T-helper 2 cell (primary cell): ENCODE data around the gene GABRR2.
"Not testable (repeated sequence)": the region's sequence is repeated elsewhere in the genome, so short reads cannot be mapped to it uniquely, and the experiment has no call there.

Source experiments
- DNase-seq, 5 experiments: peaks; one replicate each; pipeline versions ENCODE4 v3.0.0 to v3.0.0-alpha.2; 2012 to 2022

The GABRR2 gene

DNA sequence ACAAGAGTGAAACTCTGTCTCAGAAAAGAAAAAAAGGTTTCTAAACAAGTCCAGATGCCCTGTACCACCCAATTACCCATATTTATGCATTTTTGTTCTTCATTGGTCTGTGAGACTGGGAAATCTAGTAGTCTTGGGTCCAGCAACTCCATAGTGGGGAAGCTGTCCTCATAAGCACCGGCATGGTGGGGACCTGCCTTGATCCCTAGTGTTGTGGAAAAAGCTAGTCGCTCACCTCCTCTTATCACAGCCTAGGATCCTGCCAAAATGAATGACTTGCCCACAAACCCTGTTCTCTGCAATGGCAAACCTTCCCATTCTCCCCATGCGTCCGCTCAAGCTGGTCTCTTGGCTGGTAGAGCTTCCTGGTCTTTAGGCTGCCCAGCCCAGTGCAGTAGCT, 59.7 kb downstream of the GABRR2 start:
- DNase-seq, result no peak

DNA sequence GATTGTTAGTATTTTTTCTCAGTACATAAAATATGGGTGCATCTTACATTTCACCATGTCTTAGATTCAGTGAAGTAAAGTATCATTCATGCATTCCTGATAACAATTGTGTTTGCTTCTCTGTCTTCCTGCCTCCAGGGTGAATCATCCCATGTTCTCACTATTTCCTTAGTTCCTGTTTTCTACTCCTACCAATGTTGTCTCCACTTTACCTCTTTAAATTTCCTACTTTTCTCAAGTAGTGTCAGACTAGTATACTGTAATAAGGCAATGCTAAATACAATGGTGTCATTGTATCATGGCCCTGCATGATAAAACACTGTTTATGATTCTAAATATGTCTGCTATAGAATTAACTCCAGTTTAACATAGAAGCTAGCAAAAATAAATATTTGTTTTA, 60.5 kb downstream of the GABRR2 start:
- no peak for DNase-seq

DNA sequence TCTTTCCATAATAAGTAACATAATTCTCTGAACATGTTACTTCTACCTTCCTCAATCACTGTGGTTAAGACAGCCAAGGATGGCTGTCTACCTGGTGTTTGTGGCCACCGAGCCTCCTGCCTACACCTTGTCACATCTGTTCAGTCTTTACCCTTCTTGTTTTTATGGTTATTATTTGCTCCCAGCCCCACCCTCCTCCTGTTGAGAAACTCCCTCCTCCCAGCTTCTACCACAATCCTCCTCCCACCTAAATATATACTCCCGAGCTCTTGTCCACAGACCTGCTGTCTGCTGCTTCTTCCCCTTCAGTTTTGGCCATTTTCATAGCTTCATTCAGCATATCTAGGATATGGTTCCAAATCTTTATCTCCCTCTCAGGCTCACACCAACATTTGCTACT, 62.2 kb downstream of the GABRR2 start:
- DNase-seq, result no peak

DNA sequence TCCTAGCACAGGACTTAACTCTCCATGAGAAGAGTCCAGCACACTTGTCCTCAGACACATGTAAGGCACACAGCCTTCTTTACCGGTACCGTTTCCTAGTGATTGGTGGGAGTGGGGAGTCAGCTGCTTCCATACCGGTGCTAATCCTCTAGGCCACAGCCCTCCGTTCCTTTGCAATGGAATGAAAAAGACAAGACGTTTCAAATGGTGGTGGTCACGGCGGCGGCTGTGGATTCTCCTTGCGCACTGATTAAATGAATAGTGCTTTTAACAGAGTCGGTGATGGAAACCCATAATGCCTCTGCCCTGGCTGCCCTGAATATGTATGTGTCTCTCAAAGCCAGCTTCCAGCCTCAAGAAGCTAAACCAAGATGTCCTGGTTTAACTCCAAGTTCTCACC, 63.1 kb downstream of the GABRR2 start:
- no peak for DNase-seq

DNA sequence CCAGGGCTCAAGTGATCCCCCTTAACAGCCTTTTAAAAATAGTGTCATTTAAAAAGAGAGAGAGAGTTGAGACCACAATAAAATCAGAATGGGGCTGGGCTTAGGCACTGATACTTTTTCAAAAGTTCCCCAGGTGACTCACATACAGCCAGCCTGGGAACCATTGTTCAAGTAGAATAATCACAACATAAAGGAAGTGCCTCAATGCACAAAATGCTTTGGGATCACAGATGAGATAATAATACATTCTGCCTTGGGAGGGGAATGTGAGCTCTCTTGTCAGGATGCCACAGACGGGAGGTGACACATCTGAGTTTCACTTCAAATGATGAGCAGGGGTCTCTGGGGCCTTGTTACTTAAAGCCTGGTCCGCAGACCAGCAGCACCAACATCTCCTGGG, 63.9 kb downstream of the GABRR2 start:
- DNase-seq, result no peak

DNA sequence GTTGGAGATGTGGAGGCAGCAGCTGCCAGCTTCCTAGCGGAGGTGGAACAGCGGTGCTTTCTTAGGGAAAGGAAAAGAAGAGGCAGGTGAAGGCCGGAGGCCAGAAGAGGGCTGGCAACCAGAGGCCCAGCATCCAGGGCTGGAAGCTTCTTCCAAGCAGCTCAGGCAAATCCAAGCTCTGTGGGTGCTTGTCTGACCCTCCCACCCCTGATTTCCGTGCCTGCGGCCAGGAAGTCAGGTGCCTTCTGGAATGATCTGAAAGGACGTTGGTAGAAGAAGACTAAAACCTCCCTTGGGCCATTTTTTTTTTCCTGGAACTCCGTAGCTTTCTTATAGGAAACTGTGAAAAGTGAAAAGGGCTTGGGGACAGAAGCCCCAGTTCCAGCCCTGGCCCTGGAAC, 64.9 kb downstream of the GABRR2 start:
- DNase-seq, result no peak

DNA sequence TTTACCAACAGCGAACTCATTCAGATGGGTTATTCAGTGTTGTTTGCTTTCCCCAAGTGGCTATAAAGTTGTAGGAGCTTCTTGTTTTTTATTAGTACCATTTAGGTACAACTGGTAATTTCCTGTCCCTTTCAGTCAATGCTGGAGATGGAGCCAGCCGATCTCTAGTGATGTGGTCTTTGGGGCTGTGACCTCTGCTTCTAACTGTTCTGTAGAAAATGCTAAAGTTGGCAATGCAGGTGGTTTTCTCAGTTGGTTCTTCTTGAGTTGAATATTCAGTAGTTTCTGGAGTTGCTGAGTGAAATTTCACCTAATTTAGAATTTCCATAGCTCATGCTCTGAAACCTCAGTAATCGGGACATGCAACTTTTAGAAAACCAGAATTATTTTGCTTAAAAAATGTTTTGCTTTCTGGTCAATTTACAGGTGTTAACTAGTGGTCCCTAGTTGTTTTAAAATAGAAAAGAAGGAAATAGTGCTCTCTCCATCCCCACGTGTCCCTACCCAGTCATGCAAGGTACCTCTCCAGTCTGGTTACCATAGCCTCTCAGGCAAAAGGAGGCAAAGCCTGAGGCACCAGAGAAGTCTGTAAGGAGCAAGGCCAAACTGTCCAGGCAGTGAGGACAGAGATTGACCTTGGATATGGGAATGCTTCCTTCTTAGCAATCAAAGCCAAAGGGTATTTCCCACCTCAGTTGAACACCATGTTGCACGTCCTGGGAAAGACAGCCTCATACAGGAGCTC, 70.7 kb downstream of the GABRR2 start:
- peak in 1 of 5 experiments; percentile 25 for DNase-seq

DNA sequence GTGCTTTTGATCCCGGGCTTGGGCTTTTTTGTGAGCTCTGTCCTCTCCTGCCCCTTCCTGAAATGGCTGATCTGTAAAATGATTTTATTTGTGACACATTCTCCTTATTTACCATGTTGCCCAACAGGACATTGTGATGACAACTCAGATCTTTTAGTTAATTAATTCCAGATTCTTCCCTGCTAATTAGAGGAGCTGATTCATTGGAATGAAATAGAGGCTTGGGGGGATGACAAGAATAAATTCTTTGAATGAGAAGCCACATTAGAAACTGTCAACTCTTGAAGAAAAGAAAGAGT, 71.8 kb downstream of the GABRR2 start:
- DNase-seq, result no peak

DNA sequence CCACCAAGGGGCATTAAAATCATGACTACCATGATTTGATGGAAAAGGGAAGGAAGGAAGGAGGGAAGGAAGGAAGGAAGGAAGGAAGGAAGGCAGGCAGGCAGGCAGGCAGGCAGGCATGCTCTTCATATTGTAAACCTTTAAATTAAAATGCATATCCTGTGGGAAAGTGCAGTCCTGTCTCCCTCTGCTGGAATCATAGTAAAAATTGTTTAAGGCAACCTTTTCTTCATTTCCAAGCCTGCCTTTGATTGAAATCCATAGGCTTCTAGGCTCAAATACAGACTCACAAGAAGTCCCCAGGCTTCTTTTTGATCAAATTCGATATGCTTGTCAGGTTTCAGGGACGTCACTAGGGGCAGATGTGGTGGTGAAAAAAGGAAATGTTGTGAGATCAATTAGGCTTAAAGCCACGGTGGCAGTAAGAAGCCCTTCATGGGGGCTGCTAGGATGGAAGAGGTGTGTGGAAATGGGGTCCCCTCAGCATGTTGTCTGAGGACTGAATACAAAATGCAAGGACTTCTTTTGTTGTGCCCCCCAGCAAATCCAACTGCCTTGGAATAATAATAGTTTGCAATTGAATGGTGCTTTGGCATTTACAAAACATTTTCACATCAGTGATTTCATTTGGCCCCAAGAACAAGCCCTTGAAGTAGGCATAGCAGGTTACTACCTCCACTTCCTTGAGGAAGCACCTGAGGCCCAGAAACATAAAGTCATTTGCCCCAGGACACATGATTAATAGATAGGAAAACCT, 72.3 kb downstream of the GABRR2 start:
- peak in 1 of 5 experiments; percentile 37 for DNase-seq

DNA sequence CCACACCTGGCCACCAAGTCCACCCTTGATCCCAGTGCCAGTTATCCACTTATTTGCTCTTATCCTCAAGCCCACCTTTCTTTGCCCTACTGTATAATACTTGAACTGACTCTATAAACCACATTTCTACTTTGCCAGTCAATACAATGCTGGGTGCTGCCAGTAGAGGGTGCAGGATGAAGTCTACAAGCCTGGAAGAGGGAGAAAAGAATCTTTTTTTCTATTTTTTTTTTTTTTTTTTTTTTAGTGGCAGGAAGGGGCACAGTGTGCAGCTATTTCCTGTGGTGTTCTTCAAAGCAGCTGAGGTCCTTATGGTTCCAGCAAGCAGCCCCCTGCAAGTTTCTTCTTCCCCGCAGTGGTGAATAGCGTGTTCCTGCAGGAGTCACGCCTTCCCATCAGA, 75.8 kb downstream of the GABRR2 start:
- DNase-seq, result peak in 2 of 5 experiments; percentile 31 to 55

DNA sequence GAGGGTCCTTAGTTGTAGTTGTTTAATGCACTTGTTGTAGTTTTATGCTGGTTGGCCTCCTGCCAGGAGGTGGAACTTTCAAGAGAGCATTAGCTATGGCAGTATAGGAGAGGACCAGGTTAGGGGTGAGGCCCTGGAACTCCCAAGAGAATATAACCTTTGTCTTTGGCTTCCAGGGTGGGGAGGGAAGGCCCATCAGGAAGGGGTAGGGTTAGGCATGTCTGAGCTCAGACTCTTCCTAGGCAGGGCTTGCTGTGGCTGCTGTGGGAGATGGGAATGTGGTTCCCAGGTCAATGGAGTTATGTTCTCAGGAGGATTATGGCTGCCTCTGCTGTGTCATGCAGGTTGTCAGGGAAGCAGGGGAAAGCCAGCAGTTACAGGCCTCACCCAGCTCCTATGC, 77.9 kb downstream of the GABRR2 start:
- no peak for DNase-seq

DNA sequence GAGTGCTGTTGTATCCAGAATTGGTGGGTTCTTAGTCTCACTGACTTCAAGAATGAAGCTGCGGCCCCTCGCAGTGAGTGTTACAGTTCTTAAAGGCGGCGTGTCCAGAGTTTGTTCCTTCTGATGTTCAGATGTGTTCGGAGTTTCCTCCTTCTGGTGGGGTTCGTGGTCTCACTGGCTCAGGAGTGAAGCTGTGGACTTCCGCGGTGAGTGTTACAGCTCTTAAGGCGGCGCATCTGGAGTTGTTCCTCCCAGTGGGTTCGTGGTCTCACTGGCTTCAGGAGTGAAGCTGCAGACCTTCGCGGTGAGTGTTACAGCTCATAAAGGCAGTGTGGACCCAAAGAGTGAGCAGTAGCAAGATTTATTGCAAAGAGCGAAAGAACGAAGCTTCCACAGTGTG, 81.5 kb downstream of the GABRR2 start:
- DNase-seq, result not testable (repeated sequence)

DNA sequence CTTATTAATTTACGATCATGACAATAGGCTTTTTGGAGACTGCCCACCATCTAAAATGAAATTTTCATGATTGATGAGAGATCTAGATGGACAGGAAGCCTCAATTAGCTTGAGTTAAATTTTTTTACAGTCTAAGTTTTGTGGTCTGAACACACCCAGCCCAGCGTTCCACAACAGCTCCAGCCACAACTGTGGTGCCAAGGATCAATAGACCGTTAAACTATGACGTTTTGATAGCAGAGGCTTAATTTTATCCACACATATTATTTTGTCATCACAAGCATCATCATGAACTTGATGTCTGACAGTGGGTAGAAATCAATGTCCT, 92.4 kb downstream of the GABRR2 start:
- no peak for DNase-seq

DNA sequence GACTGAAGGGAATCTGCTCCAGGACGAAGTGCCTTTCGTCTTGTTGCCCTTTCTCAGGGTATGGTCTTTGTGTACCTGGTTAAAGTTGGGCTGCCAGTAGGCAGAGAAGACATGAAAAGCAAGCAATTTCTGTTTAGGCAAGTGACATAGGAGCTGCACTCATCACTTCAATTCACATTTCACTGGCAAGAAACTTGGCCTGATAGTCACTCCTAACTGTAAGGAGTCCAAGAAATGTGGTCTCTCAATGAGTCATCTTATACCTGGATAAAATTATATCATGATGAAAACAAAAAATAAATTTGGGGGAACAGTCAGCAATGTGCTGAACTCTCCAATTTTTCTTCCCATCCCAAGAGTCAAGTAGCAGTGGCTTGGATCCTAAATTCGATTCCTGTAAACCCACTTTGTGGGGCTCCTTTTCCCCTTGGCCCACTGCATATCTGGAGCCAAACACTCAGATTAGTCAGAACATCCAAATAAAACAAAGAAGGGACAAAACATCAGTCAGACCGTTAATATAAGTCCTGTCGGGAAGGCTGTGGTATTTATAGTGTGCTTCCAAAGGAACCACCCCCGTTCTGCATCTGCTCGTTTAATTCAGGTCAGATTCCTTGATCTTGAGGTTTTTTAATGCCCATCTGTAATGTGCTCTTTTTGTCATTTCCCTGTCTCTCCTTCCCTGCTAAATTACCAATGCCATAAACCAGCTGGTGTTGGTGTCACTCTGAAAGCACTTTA, 93.0 kb downstream of the GABRR2 start:
- DNase-seq, result no peak

DNA sequence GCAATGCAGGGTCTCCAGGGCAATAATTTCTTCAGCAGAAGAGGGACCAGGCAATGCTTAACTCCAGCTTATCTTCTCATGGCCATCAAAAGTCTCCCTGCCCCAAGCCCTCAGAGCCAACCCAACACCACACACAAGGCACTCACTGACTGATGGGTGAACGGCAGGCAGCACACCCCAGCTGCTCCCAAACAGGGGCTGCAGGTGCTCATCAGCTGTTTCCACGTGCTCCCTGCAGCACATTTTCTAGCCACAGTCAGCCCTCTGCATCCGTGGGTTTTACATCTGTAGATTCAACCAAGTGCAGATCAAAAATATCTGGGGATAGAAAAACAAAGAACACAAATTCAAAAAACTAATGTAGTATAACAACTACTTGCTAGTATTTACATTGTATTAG, 94.0 kb downstream of the GABRR2 start:
- DNase-seq, result no peak

DNA sequence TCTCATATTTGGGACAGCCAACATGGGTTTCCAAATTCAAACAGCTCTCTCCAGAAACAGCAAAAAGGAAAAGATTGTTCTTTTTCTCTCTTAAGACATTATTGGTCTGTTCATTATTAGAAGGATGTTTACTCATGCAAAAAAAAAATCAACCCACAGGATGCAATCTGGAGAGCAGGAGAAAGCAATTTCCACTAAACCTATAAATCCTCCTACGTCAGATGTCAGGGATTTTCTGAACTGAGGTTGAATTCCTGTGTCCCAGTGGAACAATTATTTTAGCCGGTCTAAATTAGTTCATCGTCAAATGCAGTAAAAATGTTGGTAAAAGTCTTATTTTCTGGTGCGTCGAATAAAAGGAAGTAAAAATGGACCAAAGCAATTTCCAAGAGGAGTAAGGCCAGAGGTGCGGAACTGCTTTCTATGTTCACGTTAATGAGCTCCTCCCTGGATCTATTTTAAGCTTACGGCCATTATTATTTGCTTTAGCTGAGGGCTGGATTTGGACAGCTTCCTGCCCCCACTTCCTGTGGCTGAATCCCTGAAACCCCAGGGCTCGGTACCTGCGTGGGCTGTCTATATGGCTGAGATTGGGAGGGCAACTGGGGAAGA, 97.7 kb downstream of the GABRR2 start, which contains the start of gene GABRR1:
GABRR1 (minus strand) TSS at position 60 of the 612 bp plus-strand sequence; CDS start at position 24, 36 bp downstream.
- DNase-seq, result no peak

DNA sequence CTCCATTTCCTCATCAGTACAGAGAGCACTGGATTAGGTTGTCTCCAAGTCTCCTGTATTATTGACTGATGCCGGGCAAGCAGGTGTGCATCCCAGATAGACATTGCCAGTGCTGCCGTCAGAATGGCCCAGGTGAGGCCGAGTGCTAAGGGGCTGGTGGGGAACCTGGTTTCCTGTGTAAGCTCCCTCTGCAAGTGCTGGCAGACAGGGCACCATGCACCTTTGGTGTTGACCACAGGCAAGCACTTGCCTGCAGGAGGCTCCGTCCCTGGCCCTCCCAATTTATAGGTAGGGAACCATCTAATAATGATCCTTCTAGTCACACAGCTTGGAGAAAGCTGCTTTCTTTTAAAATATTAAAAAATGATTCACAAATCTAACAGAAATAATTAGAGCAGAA, 98.7 kb downstream of the GABRR2 start:
- DNase-seq, result no peak

DNA sequence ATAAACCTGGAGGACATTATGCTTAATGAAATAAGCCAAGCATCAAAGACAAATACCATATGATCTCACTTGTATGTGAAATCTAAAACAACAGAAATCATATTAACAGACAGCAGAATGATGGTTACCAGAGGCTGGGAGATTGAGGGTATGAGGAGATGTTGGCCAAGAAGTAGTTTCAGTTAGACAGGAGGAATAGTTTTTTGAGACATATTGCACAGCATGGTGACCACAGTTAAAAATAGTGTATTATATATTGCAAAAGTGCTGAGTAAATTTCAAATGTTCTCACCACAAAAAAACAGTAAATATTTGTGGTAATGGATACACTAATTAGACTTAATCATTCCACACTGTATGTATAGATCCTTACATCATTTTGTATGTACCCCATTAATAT, 99.7 kb downstream of the GABRR2 start:
- DNase-seq, result no peak

DNA sequence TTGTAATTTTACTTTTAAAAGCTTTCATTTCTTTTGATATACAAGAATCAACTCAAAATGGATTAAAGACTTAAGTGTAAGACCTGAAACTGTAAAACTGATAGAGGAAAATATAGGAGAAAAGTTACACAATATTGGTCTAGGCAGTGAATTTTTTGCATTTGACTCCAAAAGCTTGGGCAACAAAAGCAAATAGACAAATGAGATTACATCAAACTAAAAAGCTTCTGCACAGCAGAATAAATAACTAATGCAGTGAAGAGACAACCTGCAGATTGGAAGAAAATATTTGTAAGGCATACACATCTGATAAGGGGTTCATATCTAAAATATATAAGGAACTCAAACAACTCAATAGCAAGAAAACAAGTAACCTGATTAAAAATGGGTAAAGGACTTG, 100.9 kb downstream of the GABRR2 start:
- no peak for DNase-seq

DNA sequence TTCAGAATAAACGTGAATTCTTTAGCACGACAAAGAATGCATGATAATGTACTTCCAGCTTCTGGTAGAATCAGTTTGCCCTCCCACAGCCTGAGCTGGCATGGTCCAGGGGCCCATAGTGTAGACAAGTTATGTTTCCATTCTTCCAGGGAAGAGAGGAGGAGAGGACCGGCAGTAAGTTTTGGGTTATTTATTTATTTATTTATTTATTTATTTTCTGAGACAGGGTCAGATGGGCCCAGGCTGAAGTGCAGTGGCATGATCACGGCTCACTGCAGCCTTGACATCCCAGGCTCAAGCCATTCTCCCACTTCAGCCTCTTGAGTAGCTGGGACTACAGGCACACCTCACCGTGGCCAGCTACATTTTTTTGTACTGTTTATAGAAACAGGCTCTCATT, 102.6 kb downstream of the GABRR2 start:
- DNase-seq, result no peak

DNA sequence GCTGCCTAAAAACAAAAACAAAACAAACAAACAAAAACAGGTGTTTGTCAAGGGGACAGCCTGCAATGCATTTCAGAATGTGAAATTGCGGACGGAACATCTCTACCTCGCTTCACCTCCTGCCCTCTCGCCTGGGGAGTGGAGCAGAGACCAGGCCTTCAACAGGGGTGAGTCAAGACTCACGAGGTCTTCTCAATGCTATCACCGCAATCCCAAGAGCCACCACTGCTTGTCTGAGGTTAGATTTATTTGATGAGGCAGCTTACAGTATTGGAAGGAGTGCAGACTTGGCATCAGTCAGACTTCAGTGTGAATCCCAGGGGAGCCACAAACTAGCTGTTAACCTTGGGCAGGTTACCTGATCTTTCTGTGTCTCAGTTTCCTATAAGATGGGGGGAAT, 105.6 kb downstream of the GABRR2 start:
- no peak for DNase-seq

DNA sequence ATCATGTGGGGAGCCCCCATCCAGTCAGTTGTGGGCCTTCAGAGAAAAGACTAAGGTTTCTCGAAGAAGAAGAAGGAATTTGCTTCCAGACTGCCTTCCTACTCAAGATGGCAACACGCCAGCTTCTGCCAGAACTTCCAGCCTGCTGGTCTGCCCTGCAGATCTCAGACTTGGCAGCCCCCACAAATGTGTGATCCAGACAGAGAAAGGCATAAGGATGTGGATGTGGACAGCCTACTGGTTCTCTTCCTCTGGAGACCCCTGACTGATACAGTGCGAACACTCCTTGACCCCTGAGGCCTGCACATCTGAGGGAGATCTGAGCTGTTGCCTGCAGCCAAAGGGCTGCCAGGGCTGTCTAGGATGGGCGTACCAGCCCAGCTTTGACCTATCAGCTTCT, 106.5 kb downstream of the GABRR2 start:
- no peak for DNase-seq
